Activated naive CD8-positive, alpha-beta T cell (primary cell): Measurements from ENCODE around the gene SCML1.

Experiments
- H3K27ac Mint-ChIP-seq: one replicate; pipeline ENCODE4 v1.8.0; 2021; ENCODE audit warnings: mixed read lengths
- H3K27me3 Mint-ChIP-seq: one replicate; pipeline ENCODE4 v1.8.0; 2021; ENCODE audit warnings: mixed read lengths
- H3K36me3 Mint-ChIP-seq: one replicate; pipeline ENCODE4 v1.8.0; 2021; ENCODE audit warnings: mixed read lengths
- H3K4me1 Mint-ChIP-seq: one replicate; pipeline ENCODE4 v1.8.0; 2021; ENCODE audit warnings: low read depth, mixed read lengths
- H3K4me3 Mint-ChIP-seq: one replicate; pipeline ENCODE4 v1.8.0; 2021; ENCODE audit warnings: mild to moderate bottlenecking, mixed read lengths
- H3K9me3 Mint-ChIP-seq: one replicate; pipeline ENCODE4 v1.8.0; 2021; ENCODE audit warnings: low read depth, mixed read lengths

The SCML1 gene

DNA sequence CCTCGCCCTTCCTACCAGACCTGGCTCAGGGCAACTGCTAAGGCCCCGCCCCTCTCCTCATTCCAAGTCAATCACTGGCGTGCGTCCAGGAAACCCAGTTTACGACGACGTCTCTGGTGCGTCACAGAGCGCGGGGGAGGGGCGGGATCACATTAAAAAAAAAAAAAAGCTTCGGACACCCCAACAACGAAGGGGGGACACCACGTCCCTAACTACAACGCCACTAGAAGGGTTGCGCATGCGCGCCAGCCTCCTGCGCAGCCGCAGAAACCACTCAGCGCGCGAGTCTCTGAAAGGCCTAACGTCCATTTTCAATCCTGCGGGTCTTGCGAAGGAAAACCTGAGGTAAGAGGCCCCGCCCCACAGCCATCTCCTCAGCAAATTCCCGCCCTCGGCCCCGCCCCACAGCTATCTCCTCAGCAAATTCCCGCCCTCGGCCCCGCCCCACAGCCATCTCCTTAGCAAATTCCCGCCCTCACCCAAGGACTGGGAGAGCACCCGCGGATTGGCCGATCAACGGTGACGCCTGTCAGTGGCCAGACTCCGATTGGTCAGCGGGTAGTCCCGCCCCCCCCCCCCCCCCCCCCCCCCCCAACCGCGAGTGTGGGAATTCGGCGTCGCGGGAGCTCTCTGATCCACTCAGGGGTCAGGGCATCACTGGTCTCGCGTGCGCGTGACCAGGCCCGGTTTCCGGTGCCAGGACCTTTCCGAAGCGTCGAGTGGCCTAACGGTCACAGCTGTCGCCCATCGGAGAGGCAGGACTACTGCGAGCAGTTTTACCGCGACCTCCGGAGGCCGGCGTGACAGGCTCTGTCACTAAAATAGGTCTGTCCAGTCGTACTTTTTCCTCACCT, at the start of gene SCML1:
TSS of gene SCML1 (plus strand) at position 638 of the 854 bp plus-strand sequence. CDS start 6,694 bp downstream, outside the sequence.
- H3K36me3 Mint-ChIP-seq: no peaks in the 10 kb centered on the region
- peak within 1 kb of the TSS; percentile 89 for H3K27ac Mint-ChIP-seq
- H3K9me3 Mint-ChIP-seq: no peaks in the 10 kb centered on the region
- H3K4me3 Mint-ChIP-seq: peak within 1 kb of the TSS; percentile 88
- H3K27me3 Mint-ChIP-seq: no peaks in the 10 kb centered on the region
- H3K4me1 Mint-ChIP-seq: peaks cover 38% of the 10 kb centered on the region

GRCh38 chrX:17687648-17688047, 49.6 kb upstream of the SCML1 start:
- no peaks in the 10 kb centered on the region for H3K36me3 Mint-ChIP-seq
- no peak overlapping the region for H3K4me3 Mint-ChIP-seq
- no peaks in the 10 kb centered on the region for H3K27me3 Mint-ChIP-seq
- no peak overlapping the region for H3K27ac Mint-ChIP-seq
- no peaks in the 10 kb centered on the region for H3K9me3 Mint-ChIP-seq
- peaks cover 17% of the 10 kb centered on the region for H3K4me1 Mint-ChIP-seq

- H3K27ac Mint-ChIP-seq: no peak overlapping the region
- no peaks in the 10 kb centered on the region for H3K9me3 Mint-ChIP-seq
- H3K4me1 Mint-ChIP-seq: peaks cover 5% of the 10 kb centered on the region
- H3K27me3 Mint-ChIP-seq: no peaks in the 10 kb centered on the region
- H3K4me3 Mint-ChIP-seq: no peak overlapping the region
- no peaks in the 10 kb centered on the region for H3K36me3 Mint-ChIP-seq
Measured at GRCh38 chrX:17689971-17690409, 47.3 kb upstream of the SCML1 start.

- Mint-ChIP-seq H3K4me3 (no peak overlapping the region), H3K4me1 (peaks cover 5% of the 10 kb centered on the region), H3K36me3 (no peaks in the 10 kb centered on the region), H3K27ac (no peak overlapping the region), H3K27me3 (no peaks in the 10 kb centered on the region), H3K9me3 (no peaks in the 10 kb centered on the region)
Measured at GRCh38 chrX:17692709-17693346, 44.5 kb upstream of the SCML1 start.

- H3K9me3 Mint-ChIP-seq: no peaks in the 10 kb centered on the region
- no peak overlapping the region for H3K27ac Mint-ChIP-seq
- H3K4me3 Mint-ChIP-seq: no peak overlapping the region
- no peaks in the 10 kb centered on the region for H3K4me1 Mint-ChIP-seq
- no peaks in the 10 kb centered on the region for H3K36me3 Mint-ChIP-seq
- H3K27me3 Mint-ChIP-seq: no peaks in the 10 kb centered on the region
Measured at GRCh38 chrX:17697191-17697590, 40.1 kb upstream of the SCML1 start.

- Mint-ChIP-seq H3K4me3 (no peak overlapping the region), H3K27me3 (no peaks in the 10 kb centered on the region), H3K4me1 (no peaks in the 10 kb centered on the region), H3K9me3 (no peaks in the 10 kb centered on the region), H3K36me3 (no peaks in the 10 kb centered on the region), H3K27ac (no peak overlapping the region)
Measured at GRCh38 chrX:17700976-17701375, 36.3 kb upstream of the SCML1 start.

- Mint-ChIP-seq H3K27me3 (no peaks in the 10 kb centered on the region), H3K27ac (no peak overlapping the region), H3K9me3 (no peaks in the 10 kb centered on the region), H3K4me1 (no peaks in the 10 kb centered on the region), H3K36me3 (no peaks in the 10 kb centered on the region), H3K4me3 (no peak overlapping the region)
Measured at GRCh38 chrX:17703201-17703600, 34.1 kb upstream of the SCML1 start.

- Mint-ChIP-seq H3K4me3 (no peak overlapping the region), H3K36me3 (no peaks in the 10 kb centered on the region), H3K27me3 (no peaks in the 10 kb centered on the region), H3K9me3 (no peaks in the 10 kb centered on the region), H3K27ac (no peak overlapping the region), H3K4me1 (no peaks in the 10 kb centered on the region)
Measured at GRCh38 chrX:17705211-17705610, 32.1 kb upstream of the SCML1 start.

GRCh38 chrX:17706676-17707075, 30.6 kb upstream of the SCML1 start:
- Mint-ChIP-seq H3K4me1 (no peaks in the 10 kb centered on the region), H3K27me3 (no peaks in the 10 kb centered on the region), H3K36me3 (no peaks in the 10 kb centered on the region), H3K4me3 (no peak overlapping the region), H3K9me3 (no peaks in the 10 kb centered on the region), H3K27ac (no peak overlapping the region)

DNA sequence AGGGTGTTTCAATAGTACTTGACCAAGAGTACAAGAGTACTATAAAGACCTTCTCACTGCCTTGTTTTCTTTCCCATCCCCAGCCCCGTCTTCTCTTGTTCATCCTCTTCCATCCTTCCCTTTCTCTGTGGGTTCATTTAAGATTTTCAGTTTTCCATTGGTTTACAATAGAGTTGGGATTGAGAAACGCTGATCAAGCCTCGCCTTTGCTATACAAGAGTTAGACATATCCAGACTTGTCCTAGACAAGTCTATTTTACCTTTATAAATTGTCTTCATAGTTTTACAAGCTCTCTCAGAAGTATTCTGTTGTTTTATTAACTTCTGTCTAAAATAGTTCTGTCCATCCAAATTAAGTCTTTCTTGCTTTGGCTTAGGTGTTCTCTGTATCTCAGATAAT, 29.6 kb upstream of the SCML1 start:
- Mint-ChIP-seq H3K9me3 (no peaks in the 10 kb centered on the region), H3K36me3 (no peaks in the 10 kb centered on the region), H3K4me1 (no peaks in the 10 kb centered on the region), H3K4me3 (no peak overlapping the region), H3K27me3 (no peaks in the 10 kb centered on the region), H3K27ac (no peak overlapping the region)

DNA sequence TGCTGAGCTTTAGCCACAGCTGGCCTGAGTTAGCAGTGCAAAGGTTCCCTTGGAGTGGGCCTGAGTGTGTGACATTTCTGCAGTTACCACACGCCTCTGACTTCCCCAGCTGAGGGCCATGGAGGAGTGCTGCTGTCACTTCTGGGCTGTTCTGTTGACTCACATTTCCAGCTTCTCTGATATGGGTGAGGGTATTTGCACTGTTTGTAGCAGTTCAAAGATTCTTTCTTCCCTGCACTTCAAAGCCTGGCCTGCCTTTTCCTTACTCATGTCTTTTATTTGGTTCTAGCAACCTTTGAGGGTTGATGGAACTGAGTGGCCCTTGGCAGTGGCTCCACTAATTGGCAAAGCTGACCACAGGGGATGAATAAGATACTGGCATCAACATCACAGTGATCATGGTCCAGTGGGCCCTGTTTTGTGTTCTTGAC, 26.4 kb upstream of the SCML1 start:
- no peak overlapping the region for H3K27ac Mint-ChIP-seq
- no peaks in the 10 kb centered on the region for H3K36me3 Mint-ChIP-seq
- H3K4me1 Mint-ChIP-seq: no peaks in the 10 kb centered on the region
- H3K27me3 Mint-ChIP-seq: no peaks in the 10 kb centered on the region
- H3K9me3 Mint-ChIP-seq: no peaks in the 10 kb centered on the region
- H3K4me3 Mint-ChIP-seq: no peak overlapping the region

GRCh38 chrX:17713288-17713687, 24.0 kb upstream of the SCML1 start:
- Mint-ChIP-seq H3K36me3 (no peaks in the 10 kb centered on the region), H3K4me1 (no peaks in the 10 kb centered on the region), H3K27me3 (no peaks in the 10 kb centered on the region), H3K4me3 (no peak overlapping the region), H3K9me3 (no peaks in the 10 kb centered on the region), H3K27ac (no peak overlapping the region)

- no peaks in the 10 kb centered on the region for H3K27me3 Mint-ChIP-seq
Measured at GRCh38 chrX:17718649-17719165, 18.6 kb upstream of the SCML1 start.

DNA sequence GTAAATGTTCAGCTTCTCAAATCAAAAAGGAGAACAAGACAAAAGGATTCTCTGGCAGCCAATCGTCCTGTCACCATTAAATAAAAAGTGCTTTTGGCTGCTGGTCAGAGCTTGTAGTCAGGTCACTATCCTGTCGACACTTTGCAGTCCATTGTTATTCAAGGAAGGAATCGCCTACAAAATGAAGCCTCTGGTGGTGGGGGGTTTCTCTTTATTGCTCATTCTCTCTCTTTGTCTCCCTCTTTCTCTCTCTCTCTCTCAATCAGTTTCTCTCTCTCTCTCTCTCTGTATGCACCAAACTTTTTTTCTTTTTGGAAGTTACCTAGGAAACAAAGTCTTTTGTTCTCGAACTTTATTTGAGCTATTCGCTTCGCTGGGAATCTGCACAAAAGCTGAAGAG, 17.6 kb upstream of the SCML1 start:
- Mint-ChIP-seq H3K36me3 (peaks cover 2% of the 10 kb centered on the region), H3K4me3 (no peak overlapping the region), H3K27me3 (no peaks in the 10 kb centered on the region), H3K27ac (no peak overlapping the region), H3K4me1 (no peaks in the 10 kb centered on the region), H3K9me3 (no peaks in the 10 kb centered on the region)

More at GRCh38 chrX:17718649-17719165, 18.6 kb upstream of the SCML1 start:
- no peaks in the 10 kb centered on the region for H3K4me1 Mint-ChIP-seq
- no peak overlapping the region for H3K4me3 Mint-ChIP-seq
- H3K9me3 Mint-ChIP-seq: no peaks in the 10 kb centered on the region
- peaks cover 2% of the 10 kb centered on the region for H3K36me3 Mint-ChIP-seq
- no peak overlapping the region for H3K27ac Mint-ChIP-seq

DNA sequence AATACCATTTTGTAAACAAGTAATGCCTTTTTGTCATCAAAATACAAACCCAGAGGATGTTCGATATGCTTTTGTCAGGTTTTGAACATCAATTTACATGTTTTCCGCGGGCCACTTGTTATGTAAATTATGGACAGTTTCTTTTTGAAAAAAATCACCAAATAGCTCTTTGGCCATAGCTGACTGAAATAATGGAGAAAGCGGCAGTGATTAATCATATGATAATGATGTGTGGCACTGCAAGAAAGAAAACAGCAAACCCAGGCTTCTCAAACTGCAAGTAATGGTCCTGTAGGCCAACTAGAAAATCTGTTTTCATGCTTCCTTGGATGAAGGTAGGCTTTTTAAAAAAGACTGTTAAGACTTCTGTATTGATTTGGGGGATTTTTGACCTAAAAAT, 15.6 kb upstream of the SCML1 start:
- no peak overlapping the region for H3K27ac Mint-ChIP-seq
- H3K4me1 Mint-ChIP-seq: no peaks in the 10 kb centered on the region
- no peaks in the 10 kb centered on the region for H3K27me3 Mint-ChIP-seq
- no peak overlapping the region for H3K4me3 Mint-ChIP-seq
- peaks cover 2% of the 10 kb centered on the region for H3K36me3 Mint-ChIP-seq
- H3K9me3 Mint-ChIP-seq: no peaks in the 10 kb centered on the region
